Astrocyte of the cerebellum (primary cell): ENCODE data around the gene SULF2.

Experiments
- DNase-seq: peaks from one replicate; pipeline ENCODE4 v3.0.0-alpha.2; 2011; ENCODE audit warnings: low read depth
- H3K4me3 ChIP-seq: 2 replicates; pipeline ENCODE4 v1.5.1; 2011; ENCODE audit warnings: mild to moderate bottlenecking, low read depth, low read length, moderate library complexity
- in situ Hi-C: cut with HindIII; loops from 2 replicates; pipeline ENCODE4 v1.10.0; 2017; ENCODE audit warnings: low sequenced_read_pairs
- TF ChIP-seq, protein P1 (sequence below): IDR thresholded peaks from 2 replicates; pipeline ENCODE4 v1.5.1; 2012; ENCODE audit warnings: low read length, low read depth, moderate library complexity, mild to moderate bottlenecking; ENCODE audit errors: missing control alignments

Gene SULF2

DNA sequence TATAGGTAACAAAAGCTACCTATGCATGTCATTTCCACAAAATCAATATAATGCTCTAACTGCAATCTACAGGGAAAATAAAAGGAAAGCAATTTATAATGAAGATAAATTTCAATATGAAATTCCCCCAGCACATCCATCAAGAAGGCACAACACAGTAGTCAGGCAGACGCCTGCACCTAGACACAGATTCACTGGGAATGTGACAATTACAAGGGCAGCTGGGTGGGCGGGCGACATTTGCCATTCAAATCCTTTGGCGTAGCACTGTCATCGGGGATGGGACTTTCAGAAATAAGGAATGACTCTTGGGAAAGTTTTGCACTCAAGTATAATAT is 60.4 kb downstream of the SULF2 start:
- no peak for DNase-seq
- H3K4me3 ChIP-seq = no peak overlapping the region
- TF ChIP-seq, protein P1, sequence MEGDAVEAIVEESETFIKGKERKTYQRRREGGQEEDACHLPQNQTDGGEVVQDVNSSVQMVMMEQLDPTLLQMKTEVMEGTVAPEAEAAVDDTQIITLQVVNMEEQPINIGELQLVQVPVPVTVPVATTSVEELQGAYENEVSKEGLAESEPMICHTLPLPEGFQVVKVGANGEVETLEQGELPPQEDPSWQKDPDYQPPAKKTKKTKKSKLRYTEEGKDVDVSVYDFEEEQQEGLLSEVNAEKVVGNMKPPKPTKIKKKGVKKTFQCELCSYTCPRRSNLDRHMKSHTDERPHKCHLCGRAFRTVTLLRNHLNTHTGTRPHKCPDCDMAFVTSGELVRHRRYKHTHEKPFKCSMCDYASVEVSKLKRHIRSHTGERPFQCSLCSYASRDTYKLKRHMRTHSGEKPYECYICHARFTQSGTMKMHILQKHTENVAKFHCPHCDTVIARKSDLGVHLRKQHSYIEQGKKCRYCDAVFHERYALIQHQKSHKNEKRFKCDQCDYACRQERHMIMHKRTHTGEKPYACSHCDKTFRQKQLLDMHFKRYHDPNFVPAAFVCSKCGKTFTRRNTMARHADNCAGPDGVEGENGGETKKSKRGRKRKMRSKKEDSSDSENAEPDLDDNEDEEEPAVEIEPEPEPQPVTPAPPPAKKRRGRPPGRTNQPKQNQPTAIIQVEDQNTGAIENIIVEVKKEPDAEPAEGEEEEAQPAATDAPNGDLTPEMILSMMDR = no peak
- in situ Hi-C loops = no loop called here

DNA sequence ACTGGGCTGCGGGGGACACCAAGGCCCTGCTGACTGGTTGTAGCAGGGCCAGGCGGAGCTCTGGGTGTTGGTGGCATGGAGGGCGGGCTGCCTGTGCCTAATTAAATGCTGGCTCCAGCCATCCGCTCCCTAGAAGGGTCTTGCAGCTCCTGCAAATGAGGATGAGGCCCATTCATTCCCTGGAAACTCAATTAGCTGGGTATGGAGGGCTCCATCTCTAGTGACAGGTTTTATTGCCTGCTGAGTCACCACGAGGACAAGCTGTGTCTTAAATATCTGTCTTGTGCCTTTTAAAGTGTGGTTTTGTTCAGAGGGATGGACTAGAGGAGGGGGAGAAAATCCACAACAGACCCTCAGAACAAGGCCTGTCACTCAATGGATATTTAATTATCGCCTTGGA is 60.9 kb downstream of the SULF2 start:
- H3K4me3 ChIP-seq = no peak overlapping the region
- TF ChIP-seq, protein P1 = no peak
- no peak for DNase-seq
- in situ Hi-C loops = no loop called here

DNA sequence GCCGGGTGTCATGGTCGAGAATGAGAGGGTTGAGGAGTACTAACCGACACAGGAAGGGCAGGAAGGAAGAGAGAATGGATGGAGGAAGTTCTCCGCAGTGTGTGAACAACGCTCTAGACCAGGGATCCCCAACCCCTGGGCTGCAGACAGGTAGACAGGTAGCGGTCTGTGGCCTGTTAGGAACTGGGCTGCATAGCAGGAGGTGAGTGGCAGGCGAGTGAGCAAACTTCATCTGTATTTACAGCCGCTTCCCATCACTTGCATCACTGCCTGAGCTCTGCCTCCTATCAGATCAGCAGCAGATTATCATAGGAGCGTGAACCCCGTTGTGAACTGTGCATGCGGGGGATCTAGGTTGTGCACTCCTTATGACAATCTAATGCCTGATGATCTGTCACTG is 62.0 kb downstream of the SULF2 start:
- H3K4me3 ChIP-seq = no peak overlapping the region
- TF ChIP-seq, protein P1 = no peak
- in situ Hi-C loops = no loop called here
- no peak for DNase-seq

DNA sequence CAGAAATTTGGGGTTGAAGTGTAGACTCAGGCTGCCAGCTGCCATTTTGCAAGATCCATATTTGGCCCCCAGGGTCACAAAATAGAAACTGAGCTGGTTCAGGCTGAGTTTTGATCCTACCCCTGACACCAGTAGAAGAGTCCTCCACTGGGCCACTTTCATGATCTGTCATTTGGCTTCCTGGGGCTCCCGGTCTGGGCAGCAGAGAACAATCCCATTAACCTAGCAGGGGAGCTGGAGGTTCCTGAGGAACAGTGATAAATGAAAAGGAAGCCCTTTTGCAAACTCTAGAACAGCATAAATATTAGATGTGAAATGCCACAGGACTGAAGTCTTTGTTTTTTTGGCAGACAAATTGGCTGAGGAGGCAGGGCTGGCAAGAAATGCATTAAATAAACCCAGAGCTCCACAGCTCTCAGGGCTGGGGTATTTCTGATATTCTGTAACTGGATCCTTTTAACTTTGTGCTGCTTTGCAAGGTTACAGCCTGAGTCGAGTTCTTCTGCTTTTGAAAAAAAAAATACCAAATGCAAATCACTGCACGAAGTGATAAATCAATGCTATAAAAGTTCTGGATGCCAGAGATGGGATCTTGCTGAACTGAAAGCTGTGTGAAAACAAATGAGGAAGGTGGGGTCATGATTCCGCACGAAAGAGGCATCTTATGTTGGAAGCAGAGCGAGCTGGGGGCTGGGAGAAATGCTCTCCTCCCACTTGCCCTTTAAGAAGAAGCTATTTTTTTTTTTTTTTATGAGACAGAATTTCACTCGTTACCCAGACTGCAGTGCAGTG is 64.4 kb downstream of the SULF2 start:
- in situ Hi-C loops = no loop called here
- DNase-seq = no peak
- TF ChIP-seq, protein P1 = no peak
- no peak overlapping the region for H3K4me3 ChIP-seq

DNA sequence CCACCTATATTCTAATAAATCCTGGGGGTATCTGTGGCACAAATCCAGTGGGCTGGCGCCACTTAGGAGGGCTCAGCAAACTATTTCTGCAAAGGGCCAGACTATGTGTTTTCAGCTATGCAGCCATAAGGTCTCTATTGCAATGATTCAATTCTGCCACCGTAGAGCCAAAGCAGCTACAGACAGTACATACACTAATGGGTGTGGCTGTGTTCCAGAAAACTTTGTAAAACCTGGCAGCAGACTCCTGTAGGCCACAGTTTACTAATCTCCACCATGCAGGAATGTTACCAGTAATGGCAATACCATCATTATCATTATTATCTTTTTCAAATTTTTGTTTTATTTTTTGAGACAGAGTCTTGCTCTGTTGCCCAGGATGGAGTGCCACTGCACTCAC is 65.7 kb downstream of the SULF2 start:
- in situ Hi-C loops = no loop called here
- H3K4me3 ChIP-seq = no peak overlapping the region
- no peak for DNase-seq
- TF ChIP-seq, protein P1 = no peak

DNA sequence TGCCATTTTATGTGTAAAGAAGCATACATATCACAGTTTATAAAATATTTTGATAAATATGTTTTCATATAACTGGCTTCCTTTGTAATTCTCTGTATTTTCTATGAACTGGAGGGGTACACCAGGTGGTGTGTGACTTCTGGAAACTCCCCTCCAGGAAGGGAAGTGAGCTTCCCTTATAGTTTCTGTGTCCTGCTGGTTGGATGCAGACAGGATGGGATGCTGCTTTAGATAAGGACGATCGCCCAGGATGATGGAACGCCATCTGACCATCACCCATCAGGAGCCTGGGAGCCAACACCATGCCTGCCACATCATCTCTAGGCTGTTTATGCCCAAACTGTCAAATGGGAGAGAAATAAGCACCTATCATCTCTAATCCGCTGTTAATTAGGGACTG is 66.1 kb downstream of the SULF2 start:
- TF ChIP-seq, protein P1 = no peak
- in situ Hi-C loops = no loop called here
- H3K4me3 ChIP-seq = no peak overlapping the region
- DNase-seq = no peak
